GM13977 (cell line): ENCODE results near the gene BTN2A1.
A peak's percentile ranks its signal among the peaks of the same experiment; 100 is the strongest.
"Not testable (repeated sequence)": the region's sequence is repeated elsewhere in the genome, so short reads cannot be mapped to it uniquely, and the experiment has no call there.

ENCODE experiments used
- DNase-seq: peaks from one replicate; pipeline ENCODE4 v3.0.0; 2012; ENCODE audit warnings: low spot score
- CTCF ChIP-seq: IDR thresholded peaks from 2 replicates; pipeline ENCODE4 v1.5.1; 2012; ENCODE audit warnings: mild to moderate bottlenecking, control low read depth; ENCODE audit not compliant: insufficient read depth; ENCODE audit errors: extremely low read depth, missing control alignments
- in situ Hi-C: fragments of 300-500 bp; cut with MboI; formaldehyde crosslinking; loops from one replicate; pipeline ENCODE4 v1.12.0; 2022; ENCODE audit warnings: low sequenced_read_pairs, low pct_unique_long_range_greater_than_20kb, mixed read lengths, inconsistent platforms; ENCODE audit not compliant: unreplicated experiment

Gene BTN2A1

GRCh38 chr6:26501482-26501986 lies 43.8 kb downstream of the BTN2A1 start:
- peak; percentile 31 for DNase-seq
- no peak for TF ChIP-seq CTCF
- in situ Hi-C loops = no loop called here

- in situ Hi-C loops = no loop called here
- no peak for TF ChIP-seq CTCF
- no peak for DNase-seq
Observed at GRCh38 chr6:26502165-26502564, 44.4 kb downstream of the BTN2A1 start.

GRCh38 chr6:26502626-26503025 lies 44.9 kb downstream of the BTN2A1 start:
- TF ChIP-seq CTCF = no peak
- in situ Hi-C loops = no loop called here
- DNase-seq = no peak

- TF ChIP-seq CTCF = no peak
- in situ Hi-C loops = no loop called here
- no peak for DNase-seq
Observed at GRCh38 chr6:26507658-26508057, 49.9 kb downstream of the BTN2A1 start.

GRCh38 chr6:26511033-26511432 lies 53.3 kb downstream of the BTN2A1 start:
- in situ Hi-C loops, DNase-seq: not testable (repeated sequence)

GRCh38 chr6:26514984-26515383 lies 57.2 kb downstream of the BTN2A1 start:
- no peak for DNase-seq
- no peak for TF ChIP-seq CTCF
- in situ Hi-C loops = no loop called here

- DNase-seq = no peak
- in situ Hi-C loops = no loop called here
- TF ChIP-seq CTCF = no peak
Observed at GRCh38 chr6:26516481-26517427, 59.0 kb downstream of the BTN2A1 start.
